Mucosa of descending colon (tissue), 3 donors: ENCODE measurements around the gene ERBB4. TPM values are rescaled to one million over a fixed set of nuclear protein-coding genes. Genes with fewer than 3 reads are reported as not detected.

Source experiments
- ATAC-seq: fragments of 200-7000 bp; cut with Tn5 transposase; one replicate; pipeline ENCODE4 v1.9.1; 2020; ENCODE audit warnings: mild to moderate bottlenecking, moderate library complexity
- DNase-seq, 3 donors: peaks; one replicate each; pipeline ENCODE4 v3.0.0-alpha.2; 2020
- H3K36me3 ChIP-seq: fragments of 200-600 bp; one replicate; pipeline ENCODE4 v1.8.0; 2021; ENCODE audit warnings: low read depth, mild to moderate bottlenecking
- H3K4me1 ChIP-seq: fragments of 200-600 bp; one replicate; pipeline ENCODE4 v1.8.0; 2021; ENCODE audit warnings: low read depth, mild to moderate bottlenecking
- H3K4me3 ChIP-seq: fragments of 200-600 bp; one replicate; pipeline ENCODE4 v1.8.0; 2021; ENCODE audit warnings: mild to moderate bottlenecking
- H3K9me3 ChIP-seq: fragments of 200-600 bp; one replicate; pipeline ENCODE4 v1.8.0; 2021; ENCODE audit warnings: mild to moderate bottlenecking
- intact Hi-C, 2 donors: fragments of 100-400 bp; cut with DNase I in 1 of 2; cut with micrococcal nuclease in 1 of 2; formaldehyde crosslinking; loops; one replicate each; pipeline versions ENCODE4 v1.11.0 to v1.11.1; 2022; cut with DNase I, micrococcal nuclease
- total RNA-seq, 3 donors: library from RNA; stranded (reverse); fragmentation: NEBNext Ultra II Directional in 2 of 3; extraction: Animal tissue kit (Norgen Biotek cat#: 25700) in 2 of 3; gene quantifications; one replicate each; pipeline versions ENCODE4 v1.2.1 to v1.2.4, GENCODE V29; 2021 to 2023
- TF ChIP-seq, protein P1 (sequence below): fragments of 200-600 bp; IDR thresholded peaks from one replicate; pipeline ENCODE4 v1.8.0; 2022; ENCODE audit warnings: antibody characterized with exemption, mild to moderate bottlenecking
- donor health status: DM: no; HTN: no; CAD: no; lungs with moderate emphysema.
- donor health status: DM: no; HTN: no; CAD: no.
- donor health status: DM: no; HTN: yes; CAD: no.

Gene ERBB4
- total RNA-seq, 3 donors from 2014 or later = 0.05 to 0.25 TPM; not detected in 1

DNA sequence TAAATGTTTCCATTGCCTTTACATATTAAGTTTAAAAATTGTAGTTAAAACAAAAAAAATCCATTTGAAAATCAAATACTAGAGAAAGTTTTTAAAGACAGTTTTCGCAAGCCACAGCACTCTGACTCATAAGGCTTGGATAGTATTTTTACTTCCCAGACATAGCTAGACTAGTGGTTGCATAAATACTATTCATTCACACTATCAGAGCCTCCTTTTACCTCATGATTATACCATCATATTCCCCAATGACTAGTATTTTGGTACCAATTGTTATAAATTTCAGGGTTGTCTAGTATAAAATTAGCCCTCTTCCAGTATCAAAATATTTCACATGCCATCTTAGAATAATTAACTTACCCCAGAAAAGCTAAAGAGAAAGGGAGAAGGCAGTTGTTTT is 393.5 kb downstream of the ERBB4 start:
- TF ChIP-seq, protein P1, sequence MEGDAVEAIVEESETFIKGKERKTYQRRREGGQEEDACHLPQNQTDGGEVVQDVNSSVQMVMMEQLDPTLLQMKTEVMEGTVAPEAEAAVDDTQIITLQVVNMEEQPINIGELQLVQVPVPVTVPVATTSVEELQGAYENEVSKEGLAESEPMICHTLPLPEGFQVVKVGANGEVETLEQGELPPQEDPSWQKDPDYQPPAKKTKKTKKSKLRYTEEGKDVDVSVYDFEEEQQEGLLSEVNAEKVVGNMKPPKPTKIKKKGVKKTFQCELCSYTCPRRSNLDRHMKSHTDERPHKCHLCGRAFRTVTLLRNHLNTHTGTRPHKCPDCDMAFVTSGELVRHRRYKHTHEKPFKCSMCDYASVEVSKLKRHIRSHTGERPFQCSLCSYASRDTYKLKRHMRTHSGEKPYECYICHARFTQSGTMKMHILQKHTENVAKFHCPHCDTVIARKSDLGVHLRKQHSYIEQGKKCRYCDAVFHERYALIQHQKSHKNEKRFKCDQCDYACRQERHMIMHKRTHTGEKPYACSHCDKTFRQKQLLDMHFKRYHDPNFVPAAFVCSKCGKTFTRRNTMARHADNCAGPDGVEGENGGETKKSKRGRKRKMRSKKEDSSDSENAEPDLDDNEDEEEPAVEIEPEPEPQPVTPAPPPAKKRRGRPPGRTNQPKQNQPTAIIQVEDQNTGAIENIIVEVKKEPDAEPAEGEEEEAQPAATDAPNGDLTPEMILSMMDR = no peak
- no peak overlapping the region for H3K4me3 ChIP-seq
- intact Hi-C loops = no loop called here
- H3K4me1 ChIP-seq = no peaks in the 10 kb centered on the region
- no peaks in the 10 kb centered on the region for H3K36me3 ChIP-seq
- no peaks in the 10 kb centered on the region for H3K9me3 ChIP-seq
- DNase-seq (no peak), ATAC-seq (no peak)

DNA sequence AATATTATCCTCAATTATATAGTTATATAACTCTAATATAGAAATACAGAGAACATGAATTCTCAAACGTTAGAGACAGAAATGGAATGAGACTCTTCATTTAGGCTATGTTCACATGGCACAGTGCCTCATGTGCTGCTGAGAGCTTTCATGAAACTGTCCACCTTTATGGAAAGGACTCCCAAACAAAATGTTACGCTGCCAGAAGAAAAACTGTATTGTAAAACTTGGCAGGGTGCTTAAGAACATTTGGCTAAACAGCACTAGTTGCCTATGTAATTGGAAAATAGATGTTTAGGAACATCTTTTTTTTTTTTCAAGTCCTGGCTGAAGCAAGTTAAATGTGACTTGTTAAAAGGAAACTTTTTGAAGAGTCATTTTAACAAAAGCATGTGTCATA is 396.0 kb downstream of the ERBB4 start:
- no peak for DNase-seq
- TF ChIP-seq, protein P1 = no peak
- H3K4me1 ChIP-seq = no peaks in the 10 kb centered on the region

DNA sequence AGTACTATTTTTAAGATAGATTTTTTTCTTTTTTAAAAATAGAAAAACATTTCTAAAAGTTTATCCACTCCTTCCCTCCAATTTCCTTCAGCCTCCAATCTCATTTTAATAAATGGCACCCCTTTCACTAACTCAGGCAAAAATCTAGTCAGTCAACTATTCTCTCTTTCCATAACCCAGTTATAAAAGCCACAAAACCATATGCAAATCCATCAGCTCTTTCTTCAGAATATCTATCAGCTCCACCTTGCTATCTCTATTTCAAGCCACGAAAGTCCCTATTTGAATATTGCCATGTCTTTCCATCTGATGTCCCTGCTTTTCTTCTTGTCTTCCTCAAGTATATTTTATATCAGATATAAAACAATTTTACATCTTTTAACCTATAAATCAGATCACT is 397.1 kb downstream of the ERBB4 start:
- Histone ChIP-seq H3K4me3 (no peak overlapping the region), H3K9me3 (no peaks in the 10 kb centered on the region), H3K36me3 (no peaks in the 10 kb centered on the region), H3K4me1 (no peaks in the 10 kb centered on the region)
- no peak for DNase-seq
- TF ChIP-seq, protein P1 = no peak
- no peak for ATAC-seq
- intact Hi-C loops = no loop called here

More for the DNA sequence above, 396.0 kb downstream of the ERBB4 start:
- Histone ChIP-seq H3K9me3 (no peaks in the 10 kb centered on the region), H3K36me3 (no peaks in the 10 kb centered on the region), H3K4me3 (no peak overlapping the region)
- intact Hi-C loops = no loop called here
- no peak for ATAC-seq

DNA sequence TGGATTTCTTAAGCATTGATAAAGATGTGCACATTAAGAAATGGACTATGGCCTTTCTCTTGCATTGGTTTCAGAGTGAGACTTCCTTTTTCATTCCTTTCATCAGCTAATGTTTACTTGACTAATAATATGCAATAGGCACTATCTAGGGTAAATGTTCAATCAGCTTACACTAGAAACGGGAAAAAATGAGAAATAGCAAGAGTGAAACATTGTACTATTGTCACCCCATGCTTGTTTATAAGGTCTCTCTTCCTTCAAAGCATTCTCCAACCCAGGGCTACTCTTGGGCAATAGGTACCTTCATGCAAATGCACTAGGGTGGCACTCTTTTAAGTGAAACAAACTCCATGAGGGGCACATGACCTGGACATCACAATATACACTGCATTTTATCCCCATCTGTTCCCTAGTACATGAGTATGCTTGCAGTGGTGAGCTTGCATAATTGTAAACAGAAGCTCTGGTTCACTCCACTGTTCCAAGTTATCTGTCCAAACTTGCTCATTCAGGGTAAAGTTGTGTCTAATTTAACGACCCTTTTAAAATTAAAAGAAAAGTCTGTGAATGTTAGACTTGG is 402.3 kb downstream of the ERBB4 start:
- DNase-seq (no peak), ATAC-seq (no peak)
- Histone ChIP-seq H3K9me3 (no peaks in the 10 kb centered on the region), H3K4me3 (no peak overlapping the region), H3K36me3 (no peaks in the 10 kb centered on the region), H3K4me1 (no peaks in the 10 kb centered on the region)
- intact Hi-C loops = no loop called here
- TF ChIP-seq, protein P1 = no peak

DNA sequence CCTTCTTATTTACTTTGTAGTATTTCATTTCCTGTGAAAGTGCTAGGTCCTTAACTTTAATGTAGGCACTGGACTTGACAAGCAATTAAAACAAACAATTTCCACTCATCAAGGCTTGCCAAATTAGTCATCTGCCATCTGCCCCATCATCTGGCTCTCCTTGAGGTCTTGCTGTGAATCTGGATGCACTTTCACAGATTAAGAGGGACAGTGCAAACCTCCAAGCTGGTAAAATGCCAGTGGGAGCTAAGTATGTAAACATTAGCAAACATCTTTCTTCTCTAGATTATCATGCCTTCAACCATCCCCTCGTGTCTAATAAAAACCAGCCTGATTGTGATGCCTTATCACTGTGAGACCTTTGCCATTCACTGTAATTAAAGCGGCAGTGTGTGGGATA is 402.9 kb downstream of the ERBB4 start:
- ATAC-seq = no peak
- TF ChIP-seq, protein P1 = no peak
- intact Hi-C loops = no loop called here

DNA sequence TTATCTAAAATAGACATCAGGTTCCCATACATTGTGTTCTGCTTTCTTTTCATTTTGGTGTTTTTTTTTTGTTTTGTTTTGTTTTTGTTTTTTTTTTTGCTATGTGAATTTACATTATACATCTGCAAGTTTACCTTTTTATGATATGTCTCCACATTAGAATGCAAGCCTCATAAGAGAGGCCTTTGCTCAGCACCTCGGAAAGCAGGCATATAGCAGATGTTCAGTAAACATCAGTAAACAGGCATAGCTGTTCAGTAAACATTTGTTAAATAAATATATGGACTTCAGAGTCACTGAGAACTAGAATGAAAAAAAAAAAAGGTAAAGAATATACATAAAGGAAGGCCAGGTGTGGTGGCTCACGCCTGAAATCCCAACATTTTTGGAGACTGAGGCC is 405.3 kb downstream of the ERBB4 start:
- Histone ChIP-seq H3K36me3 (no peaks in the 10 kb centered on the region), H3K9me3 (no peaks in the 10 kb centered on the region), H3K4me1 (no peaks in the 10 kb centered on the region), H3K4me3 (no peak overlapping the region)
- intact Hi-C loops = no loop called here
- DNase-seq = no peak
- no peak for ATAC-seq
- TF ChIP-seq, protein P1 = no peak

More for the DNA sequence above, 402.9 kb downstream of the ERBB4 start:
- no peak for DNase-seq
- Histone ChIP-seq H3K4me3 (no peak overlapping the region), H3K36me3 (no peaks in the 10 kb centered on the region), H3K9me3 (no peaks in the 10 kb centered on the region), H3K4me1 (no peaks in the 10 kb centered on the region)
